ENCODE measurements around the gene IPCEF1. TPM values are rescaled to one million over a fixed set of nuclear protein-coding genes. Genes with fewer than 3 reads are reported as not detected.

IPCEF1 gene
- polyA plus RNA-seq, 1 experiment: 0.35 TPM

DNA sequence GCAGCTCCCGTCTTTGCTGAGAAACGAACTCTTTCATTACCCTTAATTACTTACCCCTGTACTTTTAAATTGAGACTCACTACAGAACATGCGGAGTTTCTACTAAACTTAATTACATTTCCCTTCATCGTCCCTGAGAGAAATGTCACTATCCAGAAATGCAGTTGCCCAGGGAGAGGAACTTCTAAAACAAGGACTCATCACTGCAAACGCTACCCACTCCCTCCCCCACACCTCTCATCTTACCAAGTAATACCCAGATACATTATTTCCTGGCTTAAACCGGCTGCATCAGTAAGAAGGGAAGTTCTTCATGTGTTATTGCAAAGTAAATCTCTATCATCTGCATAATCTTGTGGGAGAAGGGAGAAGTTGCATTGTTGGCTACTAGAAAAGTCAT is 138.3 kb downstream of the IPCEF1 start:
- no peak overlapping the region for H3K4me3 ChIP-seq (ENCODE audit: low read depth, low read length)
- CTCF ChIA-PET: no interaction called here
- TF ChIP-seq, protein P1, sequence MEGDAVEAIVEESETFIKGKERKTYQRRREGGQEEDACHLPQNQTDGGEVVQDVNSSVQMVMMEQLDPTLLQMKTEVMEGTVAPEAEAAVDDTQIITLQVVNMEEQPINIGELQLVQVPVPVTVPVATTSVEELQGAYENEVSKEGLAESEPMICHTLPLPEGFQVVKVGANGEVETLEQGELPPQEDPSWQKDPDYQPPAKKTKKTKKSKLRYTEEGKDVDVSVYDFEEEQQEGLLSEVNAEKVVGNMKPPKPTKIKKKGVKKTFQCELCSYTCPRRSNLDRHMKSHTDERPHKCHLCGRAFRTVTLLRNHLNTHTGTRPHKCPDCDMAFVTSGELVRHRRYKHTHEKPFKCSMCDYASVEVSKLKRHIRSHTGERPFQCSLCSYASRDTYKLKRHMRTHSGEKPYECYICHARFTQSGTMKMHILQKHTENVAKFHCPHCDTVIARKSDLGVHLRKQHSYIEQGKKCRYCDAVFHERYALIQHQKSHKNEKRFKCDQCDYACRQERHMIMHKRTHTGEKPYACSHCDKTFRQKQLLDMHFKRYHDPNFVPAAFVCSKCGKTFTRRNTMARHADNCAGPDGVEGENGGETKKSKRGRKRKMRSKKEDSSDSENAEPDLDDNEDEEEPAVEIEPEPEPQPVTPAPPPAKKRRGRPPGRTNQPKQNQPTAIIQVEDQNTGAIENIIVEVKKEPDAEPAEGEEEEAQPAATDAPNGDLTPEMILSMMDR (IDR thresholded peaks at IDR 0.05; ENCODE audit: low read depth, low read length): no peak
- POLR2A ChIA-PET: no interaction called here
- H3K27me3 ChIP-seq (ENCODE audit: control insufficient read depth, insufficient read depth, low read length): peaks cover 6% of the 10 kb centered on the region
- no peak for DNase-seq (ENCODE audit: low read depth, low spot score)
- no peak overlapping the region for H3K27ac ChIP-seq (ENCODE audit: low read depth, low read length)
- no peaks in the 10 kb centered on the region for H3K9me3 ChIP-seq (ENCODE audit: control insufficient read depth, insufficient read depth, low read length)

GRCh38 chr6:154213782-154214181 is 142.8 kb downstream of the IPCEF1 start:
- TF ChIP-seq, protein P1 (IDR thresholded peaks at IDR 0.05; ENCODE audit: low read depth, low read length): no peak
- no peaks in the 10 kb centered on the region for H3K9me3 ChIP-seq (ENCODE audit: control insufficient read depth, insufficient read depth, low read length)
- H3K27ac ChIP-seq (ENCODE audit: low read depth, low read length): no peak overlapping the region
- POLR2A ChIA-PET: no interaction called here
- H3K4me3 ChIP-seq (ENCODE audit: low read depth, low read length): no peak overlapping the region
- CTCF ChIA-PET: no interaction called here
- H3K27me3 ChIP-seq (ENCODE audit: control insufficient read depth, insufficient read depth, low read length): no peaks in the 10 kb centered on the region
- no peak for DNase-seq (ENCODE audit: low read depth, low spot score)

DNA sequence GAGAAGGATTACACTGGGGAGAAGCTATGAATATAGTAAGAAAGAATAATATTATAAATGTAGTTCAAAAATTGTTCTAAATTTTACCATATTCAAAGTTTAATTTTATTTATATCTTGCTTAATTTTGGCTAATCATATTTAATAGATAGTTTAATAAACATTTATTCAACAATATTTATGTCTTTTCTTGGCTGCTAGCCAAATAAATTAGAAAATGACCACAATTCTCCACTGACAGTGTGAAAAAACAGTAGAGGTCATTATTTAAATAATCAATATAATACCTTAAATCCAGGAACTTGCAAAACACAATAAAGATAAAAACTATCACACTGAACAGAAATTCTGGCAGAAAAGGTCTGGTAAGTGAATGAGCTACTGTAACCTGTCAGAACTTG is 145.9 kb downstream of the IPCEF1 start:
- no peak overlapping the region for H3K27ac ChIP-seq (ENCODE audit: low read depth, low read length)
- ChIA-PET CTCF (interaction anchor here (1.0 kb wide), 1 partner anchor 26 kb away, joined by 3 read pairs; no protein-coding TSS in a partner anchor), POLR2A (no interaction called here)
- no peaks in the 10 kb centered on the region for H3K9me3 ChIP-seq (ENCODE audit: control insufficient read depth, insufficient read depth, low read length)
- DNase-seq (ENCODE audit: low read depth, low spot score): no peak
- no peaks in the 10 kb centered on the region for H3K27me3 ChIP-seq (ENCODE audit: control insufficient read depth, insufficient read depth, low read length)
- TF ChIP-seq, protein P1 (IDR thresholded peaks at IDR 0.05; ENCODE audit: low read depth, low read length): no peak
- no peak overlapping the region for H3K4me3 ChIP-seq (ENCODE audit: low read depth, low read length)

DNA sequence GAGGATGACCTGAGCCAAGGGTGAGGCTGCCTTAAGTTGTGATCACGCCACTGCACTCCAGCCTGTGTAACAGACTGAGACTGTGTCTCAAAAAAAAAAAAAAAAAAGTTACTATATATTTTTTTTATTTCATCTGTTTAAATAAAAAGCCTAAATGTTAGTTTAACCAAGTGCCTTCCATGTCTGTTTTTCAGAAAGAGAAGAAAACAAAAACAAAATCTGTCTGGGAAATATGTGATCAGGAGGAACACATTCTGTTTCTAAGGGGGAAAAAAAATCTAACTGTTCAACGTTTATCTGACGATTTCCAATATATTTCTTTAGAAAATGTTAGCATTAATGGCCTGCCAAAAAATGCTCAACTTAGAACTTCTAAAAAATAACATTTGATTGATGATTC is 147.0 kb downstream of the IPCEF1 start:
- ChIA-PET CTCF (interaction anchor here (0.6 kb wide), 1 partner anchor 11 kb away, joined by 3 read pairs; no protein-coding TSS in a partner anchor), POLR2A (no interaction called here)
- TF ChIP-seq, protein P1 (IDR thresholded peaks at IDR 0.05; ENCODE audit: low read depth, low read length): no peak

GRCh38 chr6:154206996-154207395 is 149.6 kb downstream of the IPCEF1 start:
- H3K4me3 ChIP-seq (ENCODE audit: low read depth, low read length): no peak overlapping the region
- DNase-seq (ENCODE audit: low read depth, low spot score): no peak
- TF ChIP-seq, protein P1 (IDR thresholded peaks at IDR 0.05; ENCODE audit: low read depth, low read length): no peak
- H3K9me3 ChIP-seq (ENCODE audit: control insufficient read depth, insufficient read depth, low read length): no peaks in the 10 kb centered on the region
- CTCF ChIA-PET: no interaction called here
- POLR2A ChIA-PET: no interaction called here
- no peaks in the 10 kb centered on the region for H3K27me3 ChIP-seq (ENCODE audit: control insufficient read depth, insufficient read depth, low read length)
- H3K27ac ChIP-seq (ENCODE audit: low read depth, low read length): no peak overlapping the region

More for the DNA sequence above, 147.0 kb downstream of the IPCEF1 start:
- Histone ChIP-seq H3K27me3 (ENCODE audit: control insufficient read depth, insufficient read depth, low read length) (no peaks in the 10 kb centered on the region), H3K27ac (ENCODE audit: low read depth, low read length) (no peak overlapping the region), H3K4me3 (ENCODE audit: low read depth, low read length) (no peak overlapping the region), H3K9me3 (ENCODE audit: control insufficient read depth, insufficient read depth, low read length) (no peaks in the 10 kb centered on the region)
- DNase-seq (ENCODE audit: low read depth, low spot score): no peak

All from AG04450 (cell line).